IPS DF 4.7 (cell line): ENCODE data around the gene SLC46A3.
"Not testable (repeated sequence)": the region's sequence is repeated elsewhere in the genome, so short reads cannot be mapped to it uniquely, and the experiment has no call there.

Experiments
- DNase-seq: peaks from one replicate; pipeline ENCODE4 v3.0.0-alpha.2; 2013; ENCODE audit warnings: low spot score; ENCODE audit errors: extremely low read depth

SLC46A3 gene, protein sequence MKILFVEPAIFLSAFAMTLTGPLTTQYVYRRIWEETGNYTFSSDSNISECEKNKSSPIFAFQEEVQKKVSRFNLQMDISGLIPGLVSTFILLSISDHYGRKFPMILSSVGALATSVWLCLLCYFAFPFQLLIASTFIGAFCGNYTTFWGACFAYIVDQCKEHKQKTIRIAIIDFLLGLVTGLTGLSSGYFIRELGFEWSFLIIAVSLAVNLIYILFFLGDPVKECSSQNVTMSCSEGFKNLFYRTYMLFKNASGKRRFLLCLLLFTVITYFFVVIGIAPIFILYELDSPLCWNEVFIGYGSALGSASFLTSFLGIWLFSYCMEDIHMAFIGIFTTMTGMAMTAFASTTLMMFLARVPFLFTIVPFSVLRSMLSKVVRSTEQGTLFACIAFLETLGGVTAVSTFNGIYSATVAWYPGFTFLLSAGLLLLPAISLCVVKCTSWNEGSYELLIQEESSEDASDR

DNA sequence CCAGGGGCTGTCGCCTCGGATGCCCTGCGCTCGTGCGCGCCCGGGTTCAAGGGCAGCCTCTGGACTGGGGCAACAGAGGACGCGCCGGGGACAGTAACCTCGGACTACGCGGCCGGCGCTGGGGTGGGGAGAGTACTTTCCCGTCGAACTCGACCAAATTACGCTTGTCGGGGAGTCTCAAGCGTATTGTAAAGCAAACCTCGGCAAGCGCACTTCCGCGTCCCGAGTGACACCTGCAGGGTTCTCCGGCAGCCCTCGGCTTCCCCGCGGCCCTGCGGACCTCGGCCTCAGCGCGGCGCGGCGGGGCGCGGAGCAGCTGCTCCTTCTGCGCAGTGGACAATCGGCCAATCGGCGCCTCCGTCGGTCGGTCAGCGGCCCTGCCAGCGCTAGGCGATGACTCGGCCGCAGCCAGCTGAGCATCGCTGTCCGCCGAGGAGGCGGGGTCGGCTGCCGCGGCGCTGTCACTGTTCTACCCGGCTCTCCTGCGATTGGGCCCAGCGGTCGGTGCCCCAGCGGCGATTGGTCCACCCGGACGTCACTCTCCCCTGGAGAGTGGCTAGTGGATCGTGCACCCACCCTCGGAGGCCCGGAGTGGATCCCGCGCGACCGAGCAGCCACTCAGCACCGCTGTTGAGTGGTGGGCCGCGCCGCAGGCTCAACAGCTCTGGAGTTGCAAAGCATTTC, at the start of gene SLC46A3:
SLC46A3 (minus strand) TSS at position 428 of the 684 bp plus-strand sequence. CDS start 972 bp downstream, outside the sequence.
- peak; percentile 64 for DNase-seq

DNA sequence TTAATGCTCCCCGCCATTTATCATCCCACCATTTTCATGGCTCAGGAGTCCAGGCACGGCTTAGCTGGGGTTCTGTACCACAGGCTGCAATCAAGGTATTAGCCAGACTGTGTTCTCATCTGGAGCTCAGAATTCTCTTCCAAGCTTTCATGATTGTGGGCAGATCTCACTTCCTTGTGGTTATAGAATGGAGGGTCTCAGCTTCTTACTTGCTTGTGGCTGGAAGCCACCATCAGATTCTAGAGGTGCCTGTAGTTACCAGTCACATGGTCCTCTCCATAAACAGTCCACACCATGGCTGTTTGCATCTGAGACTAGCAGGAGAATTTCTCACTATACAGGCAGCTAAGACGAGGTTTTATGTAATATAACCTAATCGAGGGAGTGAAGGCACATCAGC, 45.1 kb upstream of the SLC46A3 start:
- no peak for DNase-seq

DNA sequence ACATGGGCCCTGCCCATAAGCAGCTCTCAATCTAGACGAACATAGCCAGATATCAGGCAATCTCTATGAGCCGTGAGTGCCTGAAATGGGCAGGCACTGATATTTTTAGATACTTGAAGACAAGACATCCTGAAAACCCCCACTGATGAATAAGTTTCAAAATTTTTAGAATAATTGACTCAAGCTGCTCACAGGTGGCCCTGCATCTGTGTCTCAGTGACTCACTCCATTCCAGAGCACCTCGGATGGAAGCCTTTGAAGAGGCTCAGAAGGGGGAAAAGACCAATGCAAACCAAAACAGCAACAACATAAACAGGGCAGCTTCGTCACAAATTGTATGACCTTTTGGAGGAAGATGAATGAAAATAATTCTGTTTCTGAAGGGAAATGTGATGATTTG, 42.8 kb upstream of the SLC46A3 start:
- DNase-seq, result no peak

DNA sequence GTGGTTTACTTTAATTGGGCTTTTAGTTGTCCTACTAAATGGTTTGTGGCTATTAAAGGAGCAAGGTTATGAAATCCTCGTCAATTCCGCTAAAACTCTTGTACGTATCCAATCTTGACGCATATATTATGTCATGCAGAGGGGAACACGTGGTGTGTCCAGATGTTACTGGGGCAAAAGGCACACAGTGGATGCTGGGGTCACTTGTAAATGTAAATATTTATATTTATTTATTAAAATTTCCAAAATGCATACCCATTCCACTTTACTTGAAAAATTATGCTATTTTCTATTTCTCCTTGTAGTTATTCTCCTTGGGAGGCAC, 36.7 kb upstream of the SLC46A3 start:
- DNase-seq, result no peak

DNA sequence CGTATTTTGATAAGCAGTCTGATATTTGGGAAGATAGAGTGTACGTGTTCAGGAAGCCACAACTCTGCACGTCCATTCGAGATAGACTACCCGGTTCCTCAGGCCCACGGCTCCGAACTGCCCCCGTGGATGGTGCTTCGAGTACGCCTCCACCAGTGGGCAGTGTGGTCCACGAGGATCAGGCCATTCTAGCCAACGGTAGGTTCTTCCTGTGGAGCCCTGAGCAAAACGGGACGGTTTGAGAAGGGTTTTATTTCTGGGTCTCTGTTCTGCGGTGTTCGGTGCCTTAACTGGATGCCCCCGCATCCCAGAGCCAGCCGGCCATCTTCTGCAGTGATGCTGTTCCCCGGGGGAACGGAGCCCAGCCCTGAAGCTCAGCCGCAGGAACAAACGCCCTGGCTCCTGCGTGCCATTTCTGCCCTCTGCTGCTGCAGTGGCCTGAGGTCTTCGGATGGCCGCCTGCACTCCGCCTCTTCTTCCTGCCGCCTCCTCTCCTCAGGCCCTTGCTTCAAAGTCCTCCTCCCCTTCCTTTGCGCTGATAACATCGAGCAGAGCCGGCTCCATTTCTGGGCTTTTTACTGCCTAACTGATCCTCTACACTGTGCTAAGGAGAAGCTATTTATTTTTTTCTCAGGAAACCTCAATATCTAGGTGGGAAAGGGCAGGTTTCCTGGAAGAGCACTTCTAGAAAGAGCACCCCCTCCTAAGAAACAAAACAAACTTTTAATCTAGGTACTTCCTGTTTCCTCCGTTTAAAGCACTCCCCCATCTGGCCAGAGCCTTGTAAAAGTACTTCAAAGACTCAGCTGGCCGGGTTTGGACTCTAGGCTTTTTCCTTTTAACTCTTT, 36.2 kb upstream of the SLC46A3 start:
- DNase-seq, result no peak

DNA sequence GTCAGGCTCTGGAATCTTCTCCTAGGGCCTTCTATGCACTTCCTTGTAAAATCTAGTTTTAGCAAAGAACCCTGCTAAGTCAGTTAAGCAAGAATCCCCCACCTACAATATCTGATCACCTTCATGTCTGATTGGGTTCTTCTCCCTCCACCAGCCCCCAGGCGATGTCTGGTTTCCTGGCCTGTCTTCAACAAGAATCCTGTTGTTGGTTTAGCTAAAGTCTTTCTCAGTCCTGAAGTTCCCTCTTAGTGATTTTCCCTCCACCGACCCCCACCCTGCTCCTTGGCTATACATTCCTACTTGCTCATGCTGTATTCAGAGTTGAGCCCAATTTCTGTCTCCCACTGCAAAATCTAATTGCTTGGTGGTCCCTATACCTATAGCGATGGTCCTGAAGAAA, 35.2 kb upstream of the SLC46A3 start:
- DNase-seq, result no peak

DNA sequence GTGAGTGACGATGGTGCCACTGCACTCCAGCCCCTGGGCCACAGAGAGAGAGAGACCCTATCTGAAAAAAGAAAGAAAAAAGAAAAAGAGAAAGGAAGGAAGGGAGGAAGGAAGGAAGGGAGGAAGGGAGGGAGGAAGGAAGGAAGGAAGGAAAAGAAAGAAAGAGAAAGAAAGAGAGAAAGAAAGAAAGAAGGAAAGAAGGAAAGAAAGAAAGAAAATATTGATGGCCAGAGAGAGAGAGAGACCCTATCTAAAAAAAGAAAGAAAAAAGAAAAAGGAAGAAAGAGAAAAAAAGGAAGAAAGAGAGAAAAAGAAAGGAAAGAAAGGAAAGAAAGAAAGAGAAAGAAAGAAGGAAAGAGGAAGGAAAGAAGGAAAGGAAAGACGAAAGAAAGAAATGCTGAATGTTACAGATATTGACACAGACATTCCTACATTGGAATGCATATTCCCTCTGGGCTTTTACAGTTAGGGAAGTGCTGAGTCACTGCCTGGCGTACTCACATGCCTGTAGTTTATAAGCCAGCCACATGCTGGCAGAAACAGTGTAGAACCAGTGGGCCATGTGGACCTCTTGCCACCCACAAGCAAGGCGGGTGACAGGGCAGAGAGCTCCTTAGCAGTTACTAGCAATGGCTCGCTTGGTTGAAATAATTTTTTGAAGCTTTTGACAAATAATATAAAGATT, 34.6 kb upstream of the SLC46A3 start:
- no peak for DNase-seq

DNA sequence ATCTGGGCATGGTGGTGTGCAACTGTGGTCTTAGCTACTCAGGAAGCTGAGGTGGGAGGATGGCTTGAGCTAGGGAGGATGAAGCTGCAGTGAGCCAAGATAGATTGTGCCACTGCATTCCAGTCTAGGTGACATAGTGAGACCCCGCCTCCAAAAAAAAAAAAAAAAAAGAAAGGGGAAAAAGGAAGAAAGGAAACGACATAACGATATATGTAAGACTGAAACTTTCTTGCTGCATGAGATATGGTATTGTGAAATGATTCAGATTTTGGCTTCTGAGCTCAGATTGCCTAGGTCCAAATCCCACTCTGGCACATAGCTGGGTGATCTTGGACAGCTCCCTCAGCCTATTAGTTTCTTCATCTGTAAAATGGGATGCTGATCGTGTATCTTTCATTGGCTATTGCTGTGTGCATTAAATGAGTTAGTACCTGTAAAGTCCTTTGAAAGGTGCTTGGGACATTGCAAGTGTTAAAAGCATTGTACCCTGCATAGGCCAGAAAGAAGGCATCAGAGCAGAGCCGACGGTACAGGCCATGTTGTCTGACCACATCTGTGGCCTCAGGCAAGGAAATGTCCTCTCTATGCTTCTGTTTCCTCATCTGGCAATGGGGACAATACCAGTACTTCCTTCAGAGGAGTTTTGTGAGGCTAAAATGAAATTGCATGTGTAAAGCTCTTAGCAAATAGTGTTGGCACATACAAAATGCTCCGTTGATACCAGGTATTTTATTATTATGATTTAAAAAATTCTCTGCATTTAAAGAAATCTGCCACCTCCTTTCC, 32.6 kb upstream of the SLC46A3 start:
- DNase-seq, result no peak

DNA sequence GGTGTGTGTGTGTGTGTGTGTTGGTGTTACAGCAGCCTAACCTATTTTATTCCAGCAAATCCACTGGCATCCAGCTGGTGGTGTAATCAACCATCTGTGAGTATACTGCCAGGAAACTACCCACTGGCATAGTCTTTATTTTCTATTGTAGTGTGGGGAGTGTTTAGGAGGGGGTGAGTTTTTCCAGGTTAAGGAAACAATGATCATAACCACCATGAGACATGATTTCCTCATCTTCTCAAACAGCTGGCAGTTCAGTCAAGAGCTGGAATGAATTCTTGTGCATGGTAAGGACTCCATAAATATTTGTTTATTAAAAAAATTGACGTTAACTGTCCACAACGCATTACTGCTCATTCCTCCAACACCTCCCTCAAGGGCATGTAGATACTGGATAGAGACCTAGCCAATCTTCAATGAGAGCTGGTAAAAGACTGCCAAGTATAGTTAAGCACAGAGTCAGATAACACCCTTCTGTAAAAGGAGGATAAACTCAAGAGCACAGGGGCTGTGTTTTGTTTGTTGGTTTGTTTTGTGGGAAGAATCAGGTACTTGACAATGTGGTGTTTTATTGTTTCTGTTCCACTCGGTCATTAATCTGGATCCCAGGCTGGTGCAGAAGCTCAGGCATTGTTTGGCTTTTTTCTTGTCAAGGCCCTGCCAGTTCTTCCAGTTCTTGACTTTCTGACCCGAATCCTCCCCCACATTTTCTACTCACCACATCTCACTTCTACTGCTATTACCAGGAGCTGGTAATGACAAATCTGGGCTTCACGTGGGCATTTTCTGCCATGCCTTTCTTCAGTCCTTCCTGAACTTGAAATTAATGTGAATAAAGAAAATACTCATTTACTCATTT, 31.6 kb upstream of the SLC46A3 start:
- no peak for DNase-seq

DNA sequence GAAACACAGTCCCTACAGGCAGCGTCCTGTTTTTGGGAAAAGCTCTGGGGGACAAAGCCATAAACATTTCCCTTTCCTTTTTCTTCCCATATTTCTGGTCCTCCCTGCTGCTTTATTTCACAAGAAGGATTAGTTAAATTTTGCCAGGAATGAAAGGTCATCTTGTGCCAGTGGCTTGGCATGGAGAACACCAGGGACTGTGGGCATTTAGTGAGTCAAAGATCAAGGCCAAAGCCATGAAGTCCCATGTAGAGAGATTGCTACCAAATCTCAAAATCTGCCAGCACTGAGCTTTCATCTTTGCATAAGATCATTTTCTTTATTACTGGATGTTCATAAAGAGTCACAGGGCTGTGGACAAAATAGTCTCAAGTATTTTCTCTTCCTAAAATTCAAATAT, 29.1 kb upstream of the SLC46A3 start:
- no peak for DNase-seq

DNA sequence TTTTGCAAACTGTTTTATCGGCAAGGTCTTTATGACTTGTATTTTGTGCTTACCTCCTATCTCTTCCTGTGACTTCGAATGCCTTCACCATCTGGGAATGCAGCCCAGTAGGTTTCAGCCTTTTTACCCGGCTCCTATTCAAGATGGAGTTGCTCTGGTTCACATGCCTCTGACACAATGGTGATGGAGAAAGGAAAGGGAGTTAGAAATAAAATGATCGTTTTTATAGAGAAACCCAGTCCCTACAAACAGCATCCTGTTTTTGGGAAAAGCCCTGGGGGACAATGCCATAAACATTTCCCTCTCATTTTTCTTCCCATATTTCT, 27.5 kb upstream of the SLC46A3 start:
- DNase-seq, result no peak

DNA sequence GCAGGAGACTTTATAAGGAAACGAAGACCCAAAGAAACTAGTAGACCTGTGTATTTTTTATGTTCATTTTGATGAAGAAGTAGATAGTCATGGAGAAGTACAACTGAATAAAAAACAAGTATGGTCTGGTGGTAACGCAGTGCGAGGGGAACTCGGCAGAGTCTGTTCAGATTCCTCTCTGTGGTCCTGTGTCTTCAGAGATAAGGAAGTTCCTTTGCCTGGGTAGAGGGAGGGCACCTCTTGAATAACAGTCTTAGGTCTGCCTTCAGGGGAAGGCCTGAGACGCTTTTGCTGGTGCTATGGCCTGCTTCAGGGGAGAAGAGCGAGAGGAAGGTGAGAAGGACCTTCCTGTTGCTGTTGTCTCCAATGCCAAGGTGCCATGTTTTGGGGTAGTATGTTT, 25.9 kb upstream of the SLC46A3 start:
- DNase-seq, result no peak

DNA sequence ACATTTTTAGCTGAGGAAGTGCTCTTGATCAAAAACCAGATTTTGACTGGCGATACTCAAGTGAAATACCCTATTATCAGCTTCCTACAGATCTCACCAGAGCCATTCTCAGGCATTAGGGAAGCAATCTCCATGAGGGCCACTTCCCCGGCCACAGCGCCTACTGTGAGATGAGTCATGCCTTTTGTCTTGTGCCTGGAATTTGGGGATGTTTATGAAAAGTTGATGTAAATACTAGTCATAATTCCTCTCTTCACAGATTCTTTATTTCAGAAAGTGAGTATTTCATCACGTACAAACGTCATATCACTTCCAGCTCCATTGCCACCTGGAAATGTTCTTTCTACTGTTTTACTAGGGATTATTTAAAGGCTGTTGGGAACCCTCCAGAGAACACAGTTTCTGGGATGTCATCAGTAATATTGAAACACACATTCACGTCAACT, 25.3 kb upstream of the SLC46A3 start:
- DNase-seq, result no peak

DNA sequence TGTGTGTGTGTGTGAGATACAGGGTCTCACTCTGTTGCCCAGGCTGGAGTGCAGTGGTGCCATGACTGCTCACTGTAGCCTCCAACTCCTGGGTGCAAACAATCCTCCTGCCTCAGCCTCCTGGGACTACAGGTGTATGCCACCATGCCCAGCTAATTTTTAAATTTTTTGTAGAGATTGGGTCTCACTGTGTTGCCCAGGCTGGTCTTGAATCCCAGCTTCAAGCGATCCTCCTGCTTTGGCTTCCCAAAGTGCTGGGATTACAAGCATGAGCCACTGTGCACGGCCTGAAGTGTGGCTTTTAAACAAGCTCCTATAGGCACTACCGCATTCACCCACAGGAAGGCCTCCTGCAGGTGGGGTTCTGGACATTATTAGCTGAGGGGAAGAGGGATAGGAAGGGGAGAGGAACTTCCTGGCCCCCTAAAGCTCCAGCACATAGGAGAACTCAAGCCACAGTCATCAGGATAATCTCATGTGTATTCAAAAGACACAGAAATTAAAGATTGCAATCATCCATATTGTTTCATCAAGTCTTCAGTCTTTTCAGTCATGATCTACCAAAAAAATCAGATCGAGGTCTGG, 24.8 kb upstream of the SLC46A3 start:
- DNase-seq, result no peak

DNA sequence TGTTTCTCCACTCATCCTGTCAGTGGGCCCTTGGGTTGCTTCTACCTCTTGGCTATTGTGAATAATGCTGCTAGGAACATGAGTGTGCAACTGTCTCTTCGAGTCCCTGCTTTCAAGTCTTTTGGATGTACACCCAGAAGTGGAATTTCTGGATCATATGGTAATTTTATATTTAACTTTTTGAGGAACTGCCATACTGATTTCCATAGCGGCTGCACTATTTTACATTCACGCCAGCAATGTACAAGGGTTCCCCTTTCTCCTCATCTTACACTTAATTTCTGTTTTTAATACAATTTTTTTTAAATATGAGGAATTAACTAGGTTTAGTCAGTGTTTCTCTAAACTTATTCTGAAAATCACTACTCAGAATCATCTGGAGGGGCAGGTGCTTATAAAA, 24.2 kb upstream of the SLC46A3 start:
- no peak for DNase-seq

DNA sequence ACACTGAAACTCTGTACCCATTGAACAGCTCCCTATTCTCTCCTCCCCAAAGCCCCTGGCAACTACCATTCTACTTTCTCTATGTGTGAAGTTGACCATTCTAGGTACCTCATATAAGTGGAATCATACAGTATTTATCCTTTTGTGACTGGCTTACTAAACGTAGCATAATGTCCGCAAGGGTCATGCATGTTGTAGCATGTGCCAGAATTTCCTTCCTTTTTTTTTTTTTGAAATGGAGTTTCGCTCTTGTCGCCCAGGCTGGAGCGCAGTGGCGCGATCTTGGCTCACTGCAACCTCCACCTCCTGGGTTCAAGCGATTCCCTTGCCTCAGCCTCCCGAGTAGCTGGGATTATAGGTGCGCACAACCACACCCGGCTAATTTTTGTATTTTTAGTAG, 23.7 kb upstream of the SLC46A3 start:
- DNase-seq, result not testable (repeated sequence)

DNA sequence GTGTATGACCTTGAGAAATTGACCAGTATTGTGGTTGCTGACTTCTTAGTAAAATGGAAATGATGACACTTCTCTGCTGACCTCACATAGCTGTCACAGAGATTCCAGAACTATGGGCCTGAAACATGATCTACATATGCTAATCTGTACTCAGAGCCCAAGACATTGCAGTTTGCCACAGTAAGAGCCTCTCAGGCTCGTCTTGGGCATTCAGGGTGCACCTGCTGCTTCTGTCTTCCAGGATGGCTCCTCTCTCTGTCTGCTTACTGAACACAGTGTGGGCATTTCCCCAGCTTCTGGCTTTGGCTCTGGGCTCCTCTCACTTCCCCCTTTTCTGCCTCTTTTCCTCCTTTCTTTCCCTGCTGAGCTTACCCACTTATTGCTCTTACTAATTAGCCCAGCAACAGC, 22.3 kb upstream of the SLC46A3 start:
- DNase-seq, result no peak

DNA sequence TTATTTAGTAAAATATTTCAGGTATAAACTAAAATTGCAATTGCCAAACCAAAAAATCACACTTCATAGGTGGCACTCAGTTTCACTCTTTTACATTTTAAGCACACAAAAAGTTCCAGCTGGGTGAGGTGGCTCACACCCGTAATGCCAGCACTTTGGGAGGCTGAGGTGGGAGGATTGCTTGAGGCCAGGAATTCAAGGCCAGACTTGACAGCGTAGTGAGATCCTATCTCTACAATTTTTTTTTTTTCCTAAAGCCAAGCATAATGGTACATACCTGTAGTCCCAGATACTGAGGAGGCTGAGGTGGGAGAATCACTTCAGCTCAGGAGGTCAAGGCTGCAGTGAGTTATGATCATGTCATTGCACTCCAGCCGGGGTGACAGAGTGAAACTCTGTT, 20.6 kb upstream of the SLC46A3 start:
- no peak for DNase-seq

DNA sequence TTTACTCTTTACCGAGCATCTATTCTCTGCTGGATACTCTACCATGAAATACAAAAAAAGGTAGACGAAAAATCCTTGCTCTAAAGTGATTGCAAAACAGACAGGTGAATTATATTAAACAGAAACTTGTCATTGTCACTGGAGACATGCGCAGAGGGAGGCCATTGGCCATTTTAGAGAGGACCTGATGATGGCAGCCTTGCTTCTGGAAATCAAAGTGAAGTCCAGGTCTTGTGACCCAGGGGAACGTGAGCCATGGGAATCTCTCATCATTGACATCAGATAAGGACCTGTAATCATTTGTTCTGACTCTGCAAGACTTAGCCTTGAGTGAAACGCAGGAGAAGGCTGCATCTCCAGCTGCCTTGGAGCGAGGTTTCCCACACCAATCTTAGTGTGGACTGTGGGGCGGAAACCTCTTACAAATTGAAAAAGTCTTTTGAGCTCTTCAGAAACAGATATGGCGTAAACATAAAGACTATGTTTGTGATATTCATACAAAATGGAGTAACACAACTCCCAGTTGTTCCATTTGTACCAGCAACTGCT, 16.8 kb upstream of the SLC46A3 start:
- no peak for DNase-seq
